C4-2B (cell line): Measurements from ENCODE around the gene NLGN1.

Experiments
- H3K27ac ChIP-seq: fragments of 450-650 bp; 2 replicates; pipeline ENCODE4 v1.5.1; 2017
- CTCF ChIP-seq: fragments of 450-650 bp; conservative IDR thresholded peaks from 2 replicates; pipeline ENCODE4 v1.5.1; 2017; ENCODE audit warnings: mild to moderate bottlenecking
- ZFX ChIP-seq: fragments of 450-650 bp; IDR thresholded peaks from 2 replicates; pipeline ENCODE4 v1.6.1; 2017

The NLGN1 gene

GRCh38 chr3:174122411-174122810 is 724.9 kb downstream of the NLGN1 start:
- H3K27ac ChIP-seq: no peak overlapping the region
- TF ChIP-seq CTCF (no peak), ZFX (no peak)

- no peak for TF ChIP-seq ZFX
- TF ChIP-seq CTCF: peak; percentile 91
- H3K27ac ChIP-seq: no peak overlapping the region; the same call in 1 of the 2 replicates
These were observed 727.8 kb downstream of the NLGN1 start for GRCh38 chr3:174125267-174125824.

GRCh38 chr3:174126990-174127758 is 729.6 kb downstream of the NLGN1 start:
- H3K27ac ChIP-seq: no peak overlapping the region
- TF ChIP-seq ZFX (no peak), CTCF (no peak)

GRCh38 chr3:174132006-174132405 is 734.5 kb downstream of the NLGN1 start:
- H3K27ac ChIP-seq: no peak overlapping the region
- TF ChIP-seq ZFX (no peak), CTCF (no peak)

GRCh38 chr3:174132421-174133042 is 735.0 kb downstream of the NLGN1 start:
- TF ChIP-seq CTCF (no peak), ZFX (no peak)

GRCh38 chr3:174146008-174146407 is 748.5 kb downstream of the NLGN1 start:
- no peak overlapping the region for H3K27ac ChIP-seq
- no peak for TF ChIP-seq ZFX
- no peak for TF ChIP-seq CTCF

More at GRCh38 chr3:174132421-174133042, 735.0 kb downstream of the NLGN1 start:
- no peak overlapping the region for H3K27ac ChIP-seq

- no peak for TF ChIP-seq ZFX
- H3K27ac ChIP-seq: no peak overlapping the region
These were observed 750.3 kb downstream of the NLGN1 start for GRCh38 chr3:174147798-174148197.
